HG02678 (cell line): ENCODE measurements around the gene CBLC.

Experiments
- ATAC-seq: cut with Tn5 transposase; IDR thresholded peaks from one replicate; pipeline ENCODE4 v1.9.1; 2021; ENCODE audit warnings: mild to moderate bottlenecking, moderate library complexity; ENCODE audit not compliant: unreplicated experiment

CBLC gene, protein sequence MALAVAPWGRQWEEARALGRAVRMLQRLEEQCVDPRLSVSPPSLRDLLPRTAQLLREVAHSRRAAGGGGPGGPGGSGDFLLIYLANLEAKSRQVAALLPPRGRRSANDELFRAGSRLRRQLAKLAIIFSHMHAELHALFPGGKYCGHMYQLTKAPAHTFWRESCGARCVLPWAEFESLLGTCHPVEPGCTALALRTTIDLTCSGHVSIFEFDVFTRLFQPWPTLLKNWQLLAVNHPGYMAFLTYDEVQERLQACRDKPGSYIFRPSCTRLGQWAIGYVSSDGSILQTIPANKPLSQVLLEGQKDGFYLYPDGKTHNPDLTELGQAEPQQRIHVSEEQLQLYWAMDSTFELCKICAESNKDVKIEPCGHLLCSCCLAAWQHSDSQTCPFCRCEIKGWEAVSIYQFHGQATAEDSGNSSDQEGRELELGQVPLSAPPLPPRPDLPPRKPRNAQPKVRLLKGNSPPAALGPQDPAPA

DNA sequence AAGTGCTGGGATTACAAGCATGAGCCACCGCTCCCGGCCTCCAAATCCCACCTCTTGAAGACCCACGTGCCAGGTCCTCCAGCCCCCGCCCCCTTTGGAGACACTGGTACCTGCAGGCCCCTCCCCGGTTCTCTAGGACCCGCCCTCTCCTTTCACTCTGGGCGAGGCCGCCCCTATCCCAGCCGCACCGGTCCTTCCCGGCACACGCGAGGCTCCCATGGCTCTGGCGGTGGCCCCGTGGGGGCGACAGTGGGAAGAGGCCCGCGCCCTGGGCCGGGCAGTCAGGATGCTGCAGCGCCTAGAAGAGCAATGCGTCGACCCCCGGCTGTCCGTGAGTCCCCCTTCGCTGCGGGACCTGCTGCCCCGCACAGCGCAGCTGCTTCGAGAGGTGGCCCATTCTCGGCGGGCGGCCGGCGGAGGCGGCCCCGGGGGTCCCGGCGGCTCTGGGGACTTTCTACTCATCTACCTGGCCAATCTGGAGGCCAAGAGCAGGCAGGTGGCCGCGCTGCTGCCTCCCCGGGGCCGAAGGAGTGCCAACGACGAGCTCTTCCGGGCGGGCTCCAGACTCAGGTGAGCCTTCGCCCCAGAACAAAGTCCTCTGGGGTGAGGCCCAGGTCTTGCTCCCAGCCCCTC lies at the start of gene CBLC:
CBLC (plus strand) TSS at position 176 of the 633 bp plus-strand sequence; CDS start at position 218, 42 bp downstream.
- no peak for ATAC-seq

DNA sequence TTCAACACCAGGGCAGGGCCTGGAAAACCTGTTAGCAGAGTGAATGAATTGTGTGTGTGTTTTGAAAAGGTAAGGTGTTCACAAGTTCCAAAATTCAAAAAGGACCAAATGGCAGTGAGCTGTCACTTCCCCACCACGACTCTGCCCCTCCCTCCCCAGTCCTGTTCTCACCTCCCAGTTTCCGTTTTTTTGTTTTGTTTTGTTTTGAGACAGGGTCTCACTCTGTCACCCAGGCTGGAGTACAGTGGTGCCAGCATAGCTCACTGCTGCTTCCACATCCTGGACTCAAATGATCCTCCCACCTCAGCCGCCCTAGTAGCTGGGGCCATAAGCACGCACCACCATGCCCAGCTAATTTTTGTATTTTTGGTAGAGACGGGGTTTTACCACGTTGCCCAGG lies 49.5 kb upstream of the CBLC start:
- ATAC-seq: no peak

DNA sequence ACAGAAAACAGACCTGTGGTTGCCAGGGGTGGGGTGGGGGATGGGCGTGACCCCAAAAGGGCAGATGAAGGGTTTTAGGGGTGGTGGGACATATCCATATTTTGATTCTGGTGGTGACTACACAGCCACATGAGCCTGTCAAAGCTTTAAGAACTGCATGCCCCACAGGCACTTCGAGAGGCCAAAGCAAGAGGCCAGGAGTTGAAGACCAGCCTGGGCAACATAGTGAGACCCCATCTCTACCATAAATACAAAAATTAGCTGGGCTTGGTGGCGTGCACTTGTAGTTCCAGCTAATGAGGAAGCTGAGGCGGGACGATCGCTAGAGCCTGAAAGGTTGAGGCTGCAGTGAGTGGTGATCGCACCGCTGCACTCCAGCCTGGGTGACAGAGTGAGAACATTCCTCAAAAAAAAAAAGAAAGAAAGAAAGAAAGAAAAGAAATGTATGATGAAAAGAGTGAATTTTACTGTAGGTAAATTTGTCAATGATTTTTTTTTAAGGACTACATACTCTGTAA lies 48.1 kb upstream of the CBLC start:
- ATAC-seq: no peak

DNA sequence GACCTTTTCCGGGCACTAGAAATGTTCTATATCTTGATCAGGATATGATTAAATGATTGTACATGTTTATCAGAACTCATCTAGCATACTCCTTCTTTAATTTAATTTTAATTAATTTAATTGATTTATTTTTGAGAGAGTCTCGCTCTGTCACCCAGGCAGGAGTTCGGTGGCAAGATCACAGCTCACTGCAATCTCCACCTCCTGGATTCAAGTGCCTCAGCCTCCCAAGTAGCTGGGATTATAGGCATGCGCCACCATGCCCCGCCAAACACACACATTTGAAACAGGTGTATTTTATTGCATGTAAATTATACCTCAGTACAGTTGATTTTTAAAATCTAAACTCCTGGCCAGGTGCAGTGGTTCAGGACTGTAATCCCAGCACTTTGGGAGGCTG lies 46.6 kb upstream of the CBLC start:
- no peak for ATAC-seq

DNA sequence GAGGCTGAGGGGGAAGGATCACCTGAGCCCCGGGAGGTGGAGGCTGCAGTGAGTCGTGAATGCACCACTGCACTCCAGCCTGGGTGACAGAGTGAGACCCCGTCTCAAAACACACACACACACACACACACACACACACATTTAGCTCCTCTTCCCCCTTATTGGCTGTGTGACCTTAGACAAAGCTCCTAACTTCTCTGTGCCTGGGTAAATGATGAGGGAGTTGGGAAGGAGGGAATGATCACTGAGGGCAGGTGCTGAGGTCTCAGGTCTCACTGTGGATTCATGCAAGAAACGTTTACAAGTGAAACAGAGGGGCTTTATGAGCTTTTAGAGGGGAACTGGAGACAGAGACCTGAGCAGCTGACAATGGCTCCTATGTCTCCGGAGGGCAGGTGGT lies 46.1 kb upstream of the CBLC start:
- ATAC-seq: no peak

DNA sequence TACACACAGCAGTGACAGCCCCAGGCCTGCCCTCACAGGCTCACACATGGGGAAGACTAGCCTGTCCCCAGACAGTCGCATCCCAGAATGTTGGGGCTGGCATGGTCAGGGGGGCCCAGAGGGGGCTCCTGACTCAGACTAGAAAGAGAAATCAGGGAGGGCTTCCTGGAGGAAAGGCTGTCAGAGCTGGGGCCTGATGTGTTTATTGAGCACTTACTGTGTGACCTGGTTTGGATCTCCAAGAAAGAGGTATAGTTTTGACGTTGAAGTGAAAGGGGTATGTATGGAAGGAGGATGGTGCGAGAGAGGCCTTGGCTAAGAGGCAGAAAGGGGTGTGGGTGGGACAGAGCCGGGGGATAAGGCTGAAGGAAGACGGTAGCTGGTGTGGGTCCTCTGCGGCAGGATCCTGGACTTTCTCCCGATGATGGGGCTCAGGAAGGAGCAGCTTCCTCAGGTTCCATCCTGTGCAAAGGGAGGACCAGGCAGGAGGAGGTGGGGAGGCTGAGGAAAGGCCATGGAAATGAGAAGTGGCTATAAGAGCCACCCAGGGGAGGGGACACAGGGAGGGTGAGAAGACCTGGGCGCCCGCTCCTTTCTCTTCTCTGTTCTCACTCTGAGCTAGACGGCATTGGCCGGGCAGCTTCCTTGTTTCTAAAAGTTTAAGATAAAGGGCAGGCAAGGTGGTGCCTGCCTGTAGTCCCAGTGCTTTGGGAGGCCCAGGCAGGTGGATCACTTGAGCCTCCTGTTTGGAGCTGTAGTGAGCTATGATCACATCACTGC lies 45.3 kb upstream of the CBLC start:
- no peak for ATAC-seq

DNA sequence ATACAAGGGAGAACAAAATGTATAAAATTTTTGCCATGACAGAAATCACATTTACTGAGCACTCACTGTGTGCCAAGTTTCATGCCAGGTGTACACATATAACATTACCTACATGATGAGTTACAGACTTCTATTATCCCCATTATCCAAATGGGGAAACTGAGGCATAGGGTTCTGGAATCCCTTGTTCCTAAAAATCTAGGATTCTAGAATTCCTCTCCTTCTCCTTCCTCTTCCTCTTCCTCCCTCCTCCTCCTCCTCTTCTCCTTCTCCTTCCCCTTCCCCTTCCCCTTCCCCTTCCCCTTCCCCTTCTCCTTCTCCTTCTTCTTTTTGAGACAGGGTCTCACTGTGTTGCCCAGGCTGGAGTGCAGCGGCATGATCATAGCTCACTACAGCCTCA lies 43.3 kb upstream of the CBLC start:
- no peak for ATAC-seq

DNA sequence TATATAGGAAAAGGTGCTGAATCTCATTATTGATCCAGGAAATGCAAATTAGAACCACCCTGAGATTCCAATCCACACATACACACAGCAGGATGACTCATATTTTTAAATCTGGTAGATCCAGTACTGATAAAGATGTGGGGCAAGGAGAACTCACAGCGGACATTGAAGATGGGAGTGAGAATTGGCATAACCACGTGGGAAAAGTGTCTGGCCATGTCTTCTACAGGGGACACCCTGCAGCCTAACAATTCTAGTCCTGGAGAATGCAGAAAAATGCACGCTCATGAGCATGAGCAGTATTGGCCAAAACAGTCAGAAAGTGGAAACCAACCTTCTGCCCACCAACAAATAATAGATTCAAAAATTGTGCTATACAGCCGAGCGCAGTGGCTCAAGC lies 42.7 kb upstream of the CBLC start:
- ATAC-seq: no peak

DNA sequence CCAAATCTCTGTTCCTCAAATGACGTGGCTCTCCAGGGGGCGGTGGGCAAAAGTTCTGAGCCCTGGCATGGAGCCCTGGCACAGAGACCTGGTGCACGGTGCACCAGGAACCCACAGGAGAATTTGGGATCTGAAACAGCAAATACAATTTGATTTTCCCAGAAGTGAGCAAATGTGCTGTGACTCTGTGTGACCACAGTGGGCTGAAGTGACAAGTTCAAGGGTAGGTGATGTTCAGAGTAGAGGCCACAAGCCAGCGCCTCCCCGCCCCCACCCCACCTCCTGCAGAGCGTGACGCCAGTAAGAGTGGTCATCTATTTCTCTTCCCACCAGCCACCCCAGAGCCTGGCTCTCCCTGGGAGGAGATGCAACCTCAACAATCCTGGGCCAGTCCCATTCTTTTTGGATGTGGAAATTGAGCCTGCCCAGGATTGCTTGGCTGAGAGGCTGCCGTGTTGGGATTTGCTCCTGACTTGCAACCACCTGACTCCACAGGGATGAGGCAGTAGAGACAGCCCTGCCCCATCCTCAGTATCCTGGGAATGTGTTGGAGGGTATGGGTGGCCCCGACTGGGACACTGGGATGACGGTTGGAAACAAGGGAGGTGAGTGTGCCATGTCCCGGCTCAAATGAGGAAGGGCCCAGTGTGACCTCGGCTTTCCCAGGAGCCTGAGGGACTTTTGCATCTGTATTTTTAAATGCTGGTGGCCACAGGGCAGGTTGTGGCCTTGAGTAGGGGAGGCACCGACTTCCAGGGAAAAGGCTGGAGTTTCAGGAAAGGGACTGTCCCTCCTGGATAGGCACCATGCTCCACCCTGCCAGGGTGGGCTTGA lies 40.2 kb upstream of the CBLC start:
- ATAC-seq: no peak

DNA sequence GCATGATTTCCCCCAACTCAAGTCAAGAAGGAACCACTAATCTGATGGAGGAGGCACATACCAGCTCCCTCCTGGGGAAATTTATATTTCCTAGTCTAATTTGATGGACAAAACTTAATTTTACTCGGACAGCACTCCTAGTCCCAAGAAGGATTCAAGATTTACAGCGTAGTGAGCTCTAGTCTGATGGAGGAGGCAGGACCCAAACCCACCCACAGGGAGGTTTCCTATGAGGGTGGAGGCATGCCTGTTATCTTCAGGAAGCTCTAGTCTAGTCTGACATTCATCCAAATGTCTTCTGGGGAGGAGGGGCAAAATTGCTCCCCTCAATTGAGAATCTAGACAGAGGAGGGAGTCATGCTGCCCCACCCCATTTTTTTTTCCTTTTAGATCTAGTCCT lies 39.6 kb upstream of the CBLC start:
- ATAC-seq: no peak

DNA sequence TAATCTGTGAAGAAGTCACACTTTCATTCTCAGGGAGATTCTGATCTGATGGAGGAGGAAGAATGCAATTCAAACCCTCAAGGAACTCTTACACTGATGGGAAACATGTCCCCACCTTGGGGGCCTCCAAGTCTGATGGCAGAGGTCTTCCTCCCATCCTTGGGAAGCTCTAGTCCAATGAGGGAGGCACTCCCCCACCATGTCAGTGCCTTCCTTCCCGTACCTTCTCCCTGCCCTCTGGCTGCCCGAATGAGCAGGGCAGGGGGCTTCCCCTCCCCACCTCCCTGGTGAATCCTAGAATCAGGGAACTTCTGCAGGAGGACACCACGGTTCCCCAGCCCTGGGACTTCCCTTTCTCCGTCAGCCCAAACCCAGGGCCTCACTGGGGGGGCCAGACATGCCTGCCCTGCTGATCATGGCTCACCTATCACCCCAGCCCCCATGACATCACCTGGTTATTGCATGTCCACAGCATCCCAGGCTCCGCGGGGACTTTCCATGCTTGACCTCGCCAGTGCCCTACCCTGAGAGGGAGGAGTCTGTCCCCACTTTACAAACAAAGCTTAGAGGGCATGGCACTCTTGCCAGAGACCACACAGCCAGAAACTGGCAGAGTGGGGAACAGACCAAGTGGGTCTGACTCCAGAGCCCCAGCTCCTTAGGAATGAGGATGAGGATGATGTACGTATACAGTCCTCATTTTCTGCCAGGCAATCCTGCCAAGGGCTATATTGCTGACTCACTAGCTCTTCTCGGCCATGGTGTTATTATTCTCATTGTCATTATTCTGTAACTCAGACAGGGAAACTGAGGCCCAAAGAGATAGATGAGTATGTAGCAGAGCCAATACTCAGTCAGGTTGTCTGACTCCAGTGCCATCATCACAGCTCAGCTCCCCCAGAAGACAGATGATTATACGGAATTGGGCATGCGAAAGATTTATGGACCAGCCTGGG lies 38.8 kb upstream of the CBLC start:
- ATAC-seq: no peak

DNA sequence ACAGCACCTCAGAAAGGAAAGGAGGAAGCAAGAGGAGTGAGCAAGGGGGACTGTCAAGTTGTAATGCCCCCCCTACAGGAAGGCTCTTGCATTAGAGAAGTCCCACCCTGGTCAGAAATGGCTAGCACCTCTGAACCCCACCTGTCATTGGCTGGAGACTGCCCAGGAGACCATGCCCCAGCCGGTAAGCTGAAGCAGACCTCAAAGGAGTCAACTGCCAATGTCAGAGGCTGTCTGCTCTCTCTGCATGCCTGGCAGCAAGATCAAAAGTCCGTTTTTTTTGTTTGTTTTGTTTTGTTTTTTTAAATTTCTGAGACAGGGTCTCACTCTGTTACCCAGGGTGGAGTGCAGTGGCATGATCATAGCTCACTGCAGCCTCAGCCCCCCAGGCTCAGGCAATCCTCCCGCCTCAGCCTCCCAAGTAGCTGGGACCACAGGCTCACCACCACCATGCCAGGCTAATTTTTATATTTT lies 37.3 kb upstream of the CBLC start:
- no peak for ATAC-seq

DNA sequence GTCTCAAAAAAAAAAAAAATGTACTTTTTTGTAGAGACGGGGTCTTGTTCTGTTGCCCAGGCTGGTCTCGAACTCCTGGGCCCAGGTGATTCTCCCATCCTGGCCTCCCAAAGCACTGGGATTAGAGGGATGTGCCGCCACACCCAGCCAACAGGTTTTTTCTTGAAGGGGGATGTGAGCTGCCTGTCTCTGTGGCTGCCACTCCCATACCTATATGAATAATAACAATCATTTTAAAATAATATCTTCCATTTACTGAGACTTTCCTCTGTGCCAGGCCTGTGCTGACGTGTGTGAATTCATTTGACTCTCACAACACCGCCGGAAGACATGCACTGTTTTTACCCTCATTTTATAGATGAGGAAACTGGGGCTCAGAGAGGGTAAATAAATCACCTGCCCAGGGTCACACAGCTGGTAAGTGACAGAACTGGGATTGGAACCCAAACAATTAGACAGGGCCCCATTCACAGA lies 36.4 kb upstream of the CBLC start:
- no peak for ATAC-seq

DNA sequence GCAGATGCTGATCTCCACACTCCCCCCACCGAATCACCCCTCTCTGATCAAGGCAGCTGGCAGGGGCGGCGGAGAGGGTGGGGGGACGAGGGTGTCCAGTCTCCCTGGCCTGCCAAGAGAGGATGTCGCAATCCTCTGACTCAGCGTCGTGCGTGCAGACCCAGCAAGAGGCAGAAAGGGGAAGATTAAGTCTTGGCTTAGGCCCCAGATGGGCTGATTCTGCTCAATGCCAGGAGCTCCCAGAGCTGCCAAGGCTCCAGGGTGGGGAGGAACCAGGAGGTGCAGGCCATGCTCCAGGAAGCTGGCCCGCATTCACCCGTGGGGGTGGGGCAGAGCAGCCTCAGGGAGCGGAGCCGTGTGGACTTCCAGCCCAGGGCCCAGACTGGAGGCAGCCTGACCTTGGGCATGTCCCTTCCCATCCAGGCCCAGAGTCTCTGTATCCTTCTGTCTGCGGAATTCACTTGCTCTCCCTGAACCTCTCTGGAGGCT lies 35.8 kb upstream of the CBLC start:
- ATAC-seq: no peak

DNA sequence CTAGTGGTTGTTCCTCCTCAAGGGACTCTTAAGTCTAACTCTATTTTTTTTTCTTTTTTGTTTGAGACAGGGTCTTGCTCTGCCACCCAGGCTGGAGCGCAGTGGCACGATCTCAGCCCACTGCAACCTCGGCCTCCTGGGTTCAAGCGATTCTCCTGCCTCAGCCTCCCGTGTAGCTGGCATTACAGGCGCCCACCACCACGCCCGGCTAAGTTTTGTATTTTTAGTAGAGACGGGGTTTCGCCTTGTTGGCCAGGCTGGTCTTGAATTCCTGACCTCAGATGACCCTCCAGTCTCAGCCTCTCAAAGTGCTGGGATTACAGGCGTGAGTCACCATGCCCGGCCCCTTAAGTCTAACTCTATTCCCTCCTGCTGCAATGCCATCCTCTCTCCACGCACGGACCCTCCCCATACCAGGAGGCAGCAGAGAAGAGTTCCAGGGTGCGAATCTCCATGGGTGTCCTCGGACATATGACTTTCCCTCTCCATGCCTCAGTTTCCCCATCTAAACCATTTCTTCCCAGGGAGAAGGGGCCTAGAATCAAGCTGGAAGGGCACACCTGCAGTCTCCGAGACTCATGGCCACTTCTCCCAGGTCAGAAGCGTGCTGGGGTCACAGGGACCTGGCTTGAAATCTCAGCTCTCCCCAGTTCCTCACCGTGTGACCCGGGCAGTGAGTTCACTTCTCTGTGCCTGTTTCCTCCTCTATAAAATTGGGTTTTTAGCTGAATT lies 35.2 kb upstream of the CBLC start:
- no peak for ATAC-seq

DNA sequence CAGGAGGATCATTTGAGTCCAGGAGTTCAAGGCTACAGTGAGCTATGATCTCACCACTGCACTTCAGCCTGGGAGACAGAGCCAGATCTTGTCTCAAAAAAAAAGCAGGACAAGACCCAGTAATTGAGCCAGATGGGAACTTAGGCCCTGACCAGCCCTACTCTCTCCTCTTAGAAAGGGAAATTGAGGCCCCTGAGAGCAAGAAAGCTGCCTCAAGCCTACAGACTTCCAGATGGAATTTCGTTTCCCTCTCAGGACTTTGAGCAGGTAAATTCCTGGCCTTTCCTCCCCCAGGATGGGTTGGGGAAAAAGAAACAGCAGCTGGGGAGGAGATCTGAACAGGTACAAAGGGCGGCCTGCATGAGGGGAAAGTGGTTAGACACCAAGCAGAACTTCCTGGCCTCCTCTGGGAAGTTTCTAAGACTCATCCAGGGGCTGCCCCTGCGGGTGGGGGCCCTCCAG lies 32.8 kb upstream of the CBLC start:
- no peak for ATAC-seq

DNA sequence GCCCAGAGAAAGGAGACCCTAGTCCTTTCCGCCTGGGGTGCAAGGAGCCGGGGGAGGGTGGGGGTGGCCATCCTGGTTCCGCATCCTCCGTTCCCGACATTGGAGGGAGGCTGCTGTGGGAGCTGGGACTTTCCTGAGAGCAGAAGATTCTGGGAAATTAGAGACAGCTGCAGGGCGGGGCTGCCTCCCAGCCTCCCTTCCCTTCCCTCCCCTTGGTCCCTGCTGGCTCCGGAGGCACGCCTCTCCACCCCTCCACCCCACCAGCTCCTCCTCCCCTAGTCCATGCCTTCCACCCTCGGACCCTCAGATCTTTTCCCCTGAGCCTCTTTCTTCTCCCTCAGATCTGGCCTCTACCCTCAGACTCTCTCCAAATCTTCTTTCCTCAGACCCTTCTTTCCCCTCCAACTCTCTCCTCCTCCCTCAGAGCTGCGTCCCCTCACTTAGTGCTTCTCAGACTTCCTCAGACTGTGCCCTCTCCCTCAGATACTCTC lies 32.3 kb upstream of the CBLC start:
- no peak for ATAC-seq
